ENCODE results near the gene TEAD2. TPM values are rescaled to one million over a fixed set of nuclear protein-coding genes. Genes with fewer than 3 reads are reported as not detected.
"Not testable (repeated sequence)": the region's sequence is repeated elsewhere in the genome, so short reads cannot be mapped to it uniquely, and the experiment has no call there.

Gene TEAD2
- total and polyA plus RNA-seq, 10 of the 15 experiments (the other 5 are each of a cell fraction or from before 2014, with no cell fraction given), result 0.04 to 0.26 (median 0.11) TPM; not detected in 3

- no peak for TF ChIP-seq HSF1 (IDR thresholded peaks at IDR 0.05; ENCODE audit: low read depth, low read length)
- TF ChIP-seq ZSCAN29 (IDR thresholded peaks at IDR 0.05), result no peak
- peak; percentile 53; the same call in 1 of the 2 replicates for TF ChIP-seq SREBF1 (IDR thresholded peaks at IDR 0.05; ENCODE audit: low read length)
- TF ChIP-seq SUZ12 (IDR thresholded peaks at IDR 0.05; ENCODE audit: unreplicated experiment), result no peak
- TF ChIP-seq CEBPB (IDR thresholded peaks at IDR 0.05; ENCODE audit: borderline replicate concordance in 1 of 2, low read depth in 2 of 2, low read length in 2 of 2), result no peak
- TF ChIP-seq SIX5 (IDR thresholded peaks at IDR 0.05; ENCODE audit: low read depth, low read length, severe bottlenecking), result peak; percentile 84
- TF ChIP-seq TARDBP (IDR thresholded peaks at IDR 0.05; ENCODE audit: borderline replicate concordance), result 0 out of 2 replicates have a peak, but pooled peaks have one; percentile 27
- TF ChIP-seq CHD2 (IDR thresholded peaks at IDR 0.05; ENCODE audit: borderline replicate concordance, low read depth, low read length), result 0 out of 2 replicates have a peak, but pooled peaks have one; percentile 53
- TF ChIP-seq RELB (IDR thresholded peaks at IDR 0.05; ENCODE audit: low read depth), result peak; percentile 40; the same call in 1 of the 2 replicates
- 0 out of 2 replicates have a peak, but pooled peaks have one; percentile 50 for TF ChIP-seq IKZF1 (conservative IDR thresholded peaks at IDR 0.05)
These were observed 30.6 kb downstream of the TEAD2 start (continued) for GRCh38 chr19:49331616-49332055.

GRCh38 chr19:49331187-49331586 lies 31.0 kb downstream of the TEAD2 start:
- CTCF ChIA-PET, result interaction anchor here (0.6 to 3.9 kb wide), 10 partner anchors 9 to 1025 kb away, joined by 3 to 22 read pairs (median 5); no protein-coding TSS in a partner anchor
- ATAC-seq; BruUV-seq (replicated peaks); H4K20me1 ChIP-seq (ENCODE audit: control insufficient read depth, insufficient read depth); in situ Hi-C loops (cut with MboI); H3K9me3 ChIP-seq (replicated peaks; ENCODE audit: control insufficient read depth, insufficient read depth, low read length); DNase-seq (ENCODE audit: low read depth, low spot score); FAIRE-seq; H3K36me3 ChIP-seq (ENCODE audit: control insufficient read depth in 2 of 2, insufficient read depth in 2 of 2, low read length in 1 of 2); H3K27me3 ChIP-seq (replicated peaks in 1 of 2; ENCODE audit: control insufficient read depth in 2 of 2, insufficient read depth in 2 of 2, low read length in 1 of 2): not testable (repeated sequence)
- RAD21 ChIA-PET (ENCODE audit: unreplicated experiment), result interaction anchor here (0.9 to 2.1 kb wide), 8 partner anchors 9 to 435 kb away, joined by 3 to 13 read pairs (median 4); partner anchors contain the start of genes ALDH16A1 and AP2A1
- Histone ChIP-seq H3K4me2 (ENCODE audit: control insufficient read depth, insufficient read depth) (peak overlapping the region; percentile 87), H3K9ac (ENCODE audit: control insufficient read depth, insufficient read depth, low read length) (peak overlapping the region; percentile 28; the same call in 1 of the 2 replicates), H3K4me1 (ENCODE audit: control insufficient read depth, insufficient read depth, low read length) (peaks cover 82% of the 10 kb centered on the region), H3K27ac (ENCODE audit: control insufficient read depth, insufficient read depth) (peak overlapping the region; percentile 87), H3K4me3 (peak overlapping the region; percentile 50), H2AFZ (ENCODE audit: control insufficient read depth, low read depth, low read length) (peak overlapping the region; percentile 68), H3K79me2 (ENCODE audit: control insufficient read depth, insufficient read depth, low read length) (peaks cover 20% of the 10 kb centered on the region)
- SMC1A ChIA-PET (ENCODE audit: uncharacterized antibody, unreplicated experiment), result interaction anchor here (0.8 to 2.1 kb wide), 6 partner anchors 10 to 76 kb away, joined by 3 to 11 read pairs (median 3); no protein-coding TSS in a partner anchor
- POLR2A ChIA-PET, result interaction anchor here (0.6 to 4.5 kb wide), 9 partner anchors 8 to 967 kb away, joined by 3 to 44 read pairs (median 4); partner anchors contain the start of genes ALDH16A1, PIH1D1, SYNGR4 and TMEM143
- intact Hi-C loops (cut with micrococcal nuclease; ENCODE audit: unreplicated experiment), result loop anchor here (5.0 kb wide), 2 partner anchors 121 to 141 kb away; partner anchors contain the start of genes ALDH16A1, FLT3LG and PIH1D1
- under 1% methylated on average over 4 of the region's 4 CpGs for WGBS (ENCODE audit: insufficient coverage, insufficient replicate concordance, low lambda C conversion rate, missing lambda C conversion rate)
